ENCODE results near the gene MYO1D. TPM values are rescaled to one million over a fixed set of nuclear protein-coding genes. Genes with fewer than 3 reads are reported as not detected.
"Not testable (repeated sequence)": the region's sequence is repeated elsewhere in the genome, so short reads cannot be mapped to it uniquely, and the experiment has no call there.

The MYO1D gene
- total RNA-seq, 1 experiment from 2014 or later: 1.3 TPM

GRCh38 chr17:32646941-32647340 is 230.0 kb downstream of the MYO1D start:
- no peak for DNase-seq (ENCODE audit: low read depth, low spot score)

GRCh38 chr17:32641514-32641913 is 235.4 kb downstream of the MYO1D start:
- ATAC-seq; H3K9me3 ChIP-seq (ENCODE audit: control insufficient read depth, insufficient read depth, low read depth, low read length); DNase-seq (ENCODE audit: low read depth, low spot score); POLR2A ChIA-PET; H3K36me3 ChIP-seq (ENCODE audit: control insufficient read depth, insufficient read depth, low read length); H3K27me3 ChIP-seq (ENCODE audit: control insufficient read depth, insufficient read depth, low read length); H3K4me1 ChIP-seq (ENCODE audit: control insufficient read depth, insufficient read depth, low read length); intact Hi-C loops (cut with micrococcal nuclease; ENCODE audit: unreplicated experiment); in situ Hi-C loops (cut with HindIII; ENCODE audit: low pct_unique_long_range_greater_than_20kb, low sequenced_read_pairs); H3K4me3 ChIP-seq (ENCODE audit: low read depth in 2 of 2, low read length in 2 of 2); BruUV-seq (replicated peaks); H3K27ac ChIP-seq (ENCODE audit: low read length); CTCF ChIA-PET: not testable (repeated sequence)

More at GRCh38 chr17:32646941-32647340, 230.0 kb downstream of the MYO1D start:
- no peak for ATAC-seq
- POLR2A ChIA-PET: interaction anchor here (0.5 to 0.6 kb wide), 2 partner anchors 42 to 58 kb away, joined by 3 to 6 read pairs; no protein-coding TSS in a partner anchor
- H3K27me3 ChIP-seq (ENCODE audit: control insufficient read depth, insufficient read depth, low read length): no peaks in the 10 kb centered on the region
- peaks cover 5% of the 10 kb centered on the region; the same call in 1 of the 2 replicates for H3K9me3 ChIP-seq (ENCODE audit: control insufficient read depth, insufficient read depth, low read depth, low read length)
- no peak overlapping the region for H3K4me3 ChIP-seq (ENCODE audit: low read depth in 2 of 2, low read length in 2 of 2)
- no peaks in the 10 kb centered on the region for H3K4me1 ChIP-seq (ENCODE audit: control insufficient read depth, insufficient read depth, low read length)
- no peaks in the 10 kb centered on the region for H3K36me3 ChIP-seq (ENCODE audit: control insufficient read depth, insufficient read depth, low read length)
- no peak for TF ChIP-seq POLR2AphosphoS5 (IDR thresholded peaks at IDR 0.05; ENCODE audit: low read depth, low read length)
- no peak for TF ChIP-seq CTCF (IDR thresholded peaks at IDR 0.05)
- no peak for TF ChIP-seq REST (IDR thresholded peaks at IDR 0.05; ENCODE audit: insufficient read depth in 1 of 2, low read depth in 2 of 2, low read length in 1 of 2)
- no peak for TF ChIP-seq SIN3A (IDR thresholded peaks at IDR 0.05; ENCODE audit: borderline replicate concordance, insufficient read depth, low read depth, low read length)
- no peak for TF ChIP-seq TCF7L2 (IDR thresholded peaks at IDR 0.05; ENCODE audit: low read depth, low read length)
- H3K27ac ChIP-seq (ENCODE audit: low read length): no peak overlapping the region
- no TSS peak for BruUV-seq (replicated peaks)
- CTCF ChIA-PET: interaction anchor here (1.0 kb wide), 1 partner anchor 185 kb away, joined by 4 read pairs; no protein-coding TSS in a partner anchor
- intact Hi-C loops (cut with micrococcal nuclease; ENCODE audit: unreplicated experiment) (no loop called here), in situ Hi-C loops (cut with HindIII; ENCODE audit: low pct_unique_long_range_greater_than_20kb, low sequenced_read_pairs) (no loop called here)

GRCh38 chr17:32636598-32637218 is 240.2 kb downstream of the MYO1D start:
- TF ChIP-seq TCF7L2 (IDR thresholded peaks at IDR 0.05; ENCODE audit: low read depth, low read length) (no peak), CTCF (IDR thresholded peaks at IDR 0.05) (no peak), SIN3A (IDR thresholded peaks at IDR 0.05; ENCODE audit: borderline replicate concordance, insufficient read depth, low read depth, low read length) (no peak), REST (IDR thresholded peaks at IDR 0.05; ENCODE audit: insufficient read depth in 1 of 2, low read depth in 2 of 2, low read length in 1 of 2) (no peak), POLR2AphosphoS5 (IDR thresholded peaks at IDR 0.05; ENCODE audit: low read depth, low read length) (no peak)
- ATAC-seq (no peak), DNase-seq (ENCODE audit: low read depth, low spot score) (no peak)
- Histone ChIP-seq H3K4me1 (ENCODE audit: control insufficient read depth, insufficient read depth, low read length) (no peaks in the 10 kb centered on the region), H3K36me3 (ENCODE audit: control insufficient read depth, insufficient read depth, low read length) (no peaks in the 10 kb centered on the region), H3K9me3 (ENCODE audit: control insufficient read depth, insufficient read depth, low read depth, low read length) (no peaks in the 10 kb centered on the region), H3K27me3 (ENCODE audit: control insufficient read depth, insufficient read depth, low read length) (peaks cover 12% of the 10 kb centered on the region), H3K27ac (ENCODE audit: low read length) (no peak overlapping the region), H3K4me3 (ENCODE audit: low read depth in 2 of 2, low read length in 2 of 2) (no peak overlapping the region)
- ChIA-PET CTCF (no interaction called here), POLR2A (no interaction called here)
- intact Hi-C loops (cut with micrococcal nuclease; ENCODE audit: unreplicated experiment): no loop called here
- in situ Hi-C loops (cut with HindIII; ENCODE audit: low pct_unique_long_range_greater_than_20kb, low sequenced_read_pairs): no loop called here
- BruUV-seq (replicated peaks): no TSS peak

Measured in Panc1 (cell line).